ENCODE measurements around the gene APOLD1. TPM values are rescaled to one million over a fixed set of nuclear protein-coding genes. Genes with fewer than 3 reads are reported as not detected.
"Not testable (repeated sequence)": the region's sequence is repeated elsewhere in the genome, so short reads cannot be mapped to it uniquely, and the experiment has no call there.

APOLD1 gene
- total RNA-seq, 2 experiments from 2014 or later = 22.5 to 25.8 TPM

DNA sequence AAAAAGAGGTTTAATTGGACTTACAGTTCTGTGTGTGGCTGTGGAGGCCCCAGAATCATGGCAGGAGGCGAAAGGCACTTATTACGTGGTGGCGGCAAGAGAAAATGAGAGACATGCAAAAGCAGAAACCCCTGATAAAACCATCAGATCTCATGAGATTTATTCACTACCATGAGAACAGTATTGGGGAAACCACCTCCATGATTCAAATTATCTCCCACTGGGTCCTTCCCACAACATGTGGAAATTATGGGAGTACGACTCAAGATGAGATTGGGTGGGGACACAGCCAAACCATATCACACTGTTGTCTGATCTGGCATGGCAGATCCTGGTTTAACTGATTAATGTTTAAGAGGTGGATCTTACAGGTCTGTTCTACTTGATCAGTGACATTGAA is 33.2 kb downstream of the APOLD1 start:
- Histone ChIP-seq H3K9me3 (ENCODE audit: low read length) (no peaks in the 10 kb centered on the region), H3K4me2 (ENCODE audit: low read length) (no peak overlapping the region), H3K9me2 (ENCODE audit: insufficient read depth, low read length) (no peaks in the 10 kb centered on the region), H3K4me1 (ENCODE audit: insufficient read depth, low read length, poor library complexity, severe bottlenecking) (peaks cover 8% of the 10 kb centered on the region), H3K79me2 (ENCODE audit: insufficient read depth, low read depth, low read length) (peaks cover 44% of the 10 kb centered on the region), H2AFZ (ENCODE audit: low read length) (no peak overlapping the region), H3K27ac (ENCODE audit: low read depth, low read length, poor library complexity, severe bottlenecking) (no peak overlapping the region), H3K36me3 (ENCODE audit: insufficient read depth, low read length) (peaks cover 94% of the 10 kb centered on the region), H3K4me3 (ENCODE audit: low read depth, low read length, poor library complexity, severe bottlenecking) (no peak overlapping the region), H4K20me1 (ENCODE audit: insufficient read depth, low read length) (no peaks in the 10 kb centered on the region)
- BruUV-seq (replicated peaks) = no TSS peak
- intact Hi-C loops (cut with micrococcal nuclease; ENCODE audit: unreplicated experiment) = no loop called here
- ChIA-PET CTCF (ENCODE audit: unreplicated experiment) (no interaction called here), POLR2A (interaction anchor here (0.5 kb wide), 1 partner anchor 64 kb away, joined by 5 read pairs; no protein-coding TSS in a partner anchor)
- no peak for DNase-seq (ENCODE audit: low spot score)
- TF ChIP-seq EZH2phosphoT487 (IDR thresholded peaks at IDR 0.05; ENCODE audit: borderline replicate concordance, low read depth, low read length) = no peak
- TF ChIP-seq, protein P1, sequence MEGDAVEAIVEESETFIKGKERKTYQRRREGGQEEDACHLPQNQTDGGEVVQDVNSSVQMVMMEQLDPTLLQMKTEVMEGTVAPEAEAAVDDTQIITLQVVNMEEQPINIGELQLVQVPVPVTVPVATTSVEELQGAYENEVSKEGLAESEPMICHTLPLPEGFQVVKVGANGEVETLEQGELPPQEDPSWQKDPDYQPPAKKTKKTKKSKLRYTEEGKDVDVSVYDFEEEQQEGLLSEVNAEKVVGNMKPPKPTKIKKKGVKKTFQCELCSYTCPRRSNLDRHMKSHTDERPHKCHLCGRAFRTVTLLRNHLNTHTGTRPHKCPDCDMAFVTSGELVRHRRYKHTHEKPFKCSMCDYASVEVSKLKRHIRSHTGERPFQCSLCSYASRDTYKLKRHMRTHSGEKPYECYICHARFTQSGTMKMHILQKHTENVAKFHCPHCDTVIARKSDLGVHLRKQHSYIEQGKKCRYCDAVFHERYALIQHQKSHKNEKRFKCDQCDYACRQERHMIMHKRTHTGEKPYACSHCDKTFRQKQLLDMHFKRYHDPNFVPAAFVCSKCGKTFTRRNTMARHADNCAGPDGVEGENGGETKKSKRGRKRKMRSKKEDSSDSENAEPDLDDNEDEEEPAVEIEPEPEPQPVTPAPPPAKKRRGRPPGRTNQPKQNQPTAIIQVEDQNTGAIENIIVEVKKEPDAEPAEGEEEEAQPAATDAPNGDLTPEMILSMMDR (conservative IDR thresholded peaks at IDR 0.05; ENCODE audit: low read length) = no peak

DNA sequence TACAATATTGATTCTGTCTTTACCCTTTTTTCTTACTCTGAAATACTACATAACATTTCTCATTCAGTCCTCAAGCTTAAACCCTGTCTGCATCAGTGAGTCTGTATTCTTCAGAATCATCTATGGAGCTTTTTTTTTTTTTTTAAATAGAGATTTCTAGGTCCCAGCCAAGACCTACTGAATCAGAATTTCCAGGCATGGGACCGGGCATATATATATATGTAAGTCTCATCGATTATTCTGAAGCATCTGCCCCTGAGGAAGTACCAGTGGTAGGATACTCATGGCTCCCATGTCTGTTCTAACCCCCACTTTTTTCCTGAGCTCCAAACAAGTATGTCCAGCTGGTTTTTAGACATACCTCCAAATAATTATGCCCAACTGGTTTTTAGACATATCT is 33.8 kb downstream of the APOLD1 start:
- CTCF ChIA-PET (ENCODE audit: unreplicated experiment) = no interaction called here
- Histone ChIP-seq H3K36me3 (ENCODE audit: insufficient read depth, low read length) (peaks cover 98% of the 10 kb centered on the region), H3K9me3 (ENCODE audit: low read length) (no peaks in the 10 kb centered on the region), H4K20me1 (ENCODE audit: insufficient read depth, low read length) (no peaks in the 10 kb centered on the region), H3K27ac (ENCODE audit: low read depth, low read length, poor library complexity, severe bottlenecking) (no peak overlapping the region), H3K4me1 (ENCODE audit: insufficient read depth, low read length, poor library complexity, severe bottlenecking) (peaks cover 4% of the 10 kb centered on the region), H3K9me2 (ENCODE audit: insufficient read depth, low read length) (no peaks in the 10 kb centered on the region), H2AFZ (ENCODE audit: low read length) (no peak overlapping the region), H3K4me2 (ENCODE audit: low read length) (no peak overlapping the region), H3K79me2 (ENCODE audit: insufficient read depth, low read depth, low read length) (peaks cover 39% of the 10 kb centered on the region), H3K4me3 (ENCODE audit: low read depth, low read length, poor library complexity, severe bottlenecking) (no peak overlapping the region)
- POLR2A ChIA-PET = interaction anchor here (0.5 kb wide), 1 partner anchor 64 kb away, joined by 5 read pairs; no protein-coding TSS in a partner anchor
- intact Hi-C loops (cut with micrococcal nuclease; ENCODE audit: unreplicated experiment) = no loop called here
- TF ChIP-seq, protein P1 (conservative IDR thresholded peaks at IDR 0.05; ENCODE audit: low read length) = no peak
- no peak for TF ChIP-seq EZH2phosphoT487 (IDR thresholded peaks at IDR 0.05; ENCODE audit: borderline replicate concordance, low read depth, low read length)
- no peak for DNase-seq (ENCODE audit: low spot score)
- no TSS peak for BruUV-seq (replicated peaks)

DNA sequence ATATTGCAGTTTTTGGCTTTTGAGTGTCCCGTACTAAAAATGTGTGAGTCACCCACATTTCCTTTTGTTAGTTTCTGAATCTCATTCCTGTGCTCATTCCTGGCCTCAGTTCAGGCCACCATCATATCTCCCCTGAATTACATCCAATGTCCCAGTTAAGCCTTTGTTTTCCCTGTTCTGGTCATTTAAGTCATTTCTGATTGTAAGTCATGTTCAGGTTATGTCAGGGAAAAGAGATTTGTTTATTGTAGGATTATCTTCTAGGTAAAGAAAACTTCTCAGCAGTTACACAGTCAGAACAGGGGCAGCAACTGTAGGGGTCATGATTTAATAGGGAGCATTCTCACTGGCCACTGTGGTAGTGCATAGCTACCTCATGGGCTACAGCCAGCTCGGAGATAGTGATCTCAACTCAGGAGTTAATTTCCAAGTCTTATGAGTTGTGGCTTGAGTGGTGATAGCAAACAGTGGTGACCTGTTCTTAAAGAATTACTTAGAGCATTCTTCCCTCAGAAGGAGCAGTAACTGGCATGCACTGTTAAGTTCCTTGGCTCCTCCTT is 34.4 kb downstream of the APOLD1 start:
- Histone ChIP-seq H3K4me3 (ENCODE audit: low read depth, low read length, poor library complexity, severe bottlenecking) (no peak overlapping the region), H3K9me2 (ENCODE audit: insufficient read depth, low read length) (no peaks in the 10 kb centered on the region), H3K27ac (ENCODE audit: low read depth, low read length, poor library complexity, severe bottlenecking) (no peak overlapping the region), H4K20me1 (ENCODE audit: insufficient read depth, low read length) (no peaks in the 10 kb centered on the region), H3K79me2 (ENCODE audit: insufficient read depth, low read depth, low read length) (peaks cover 33% of the 10 kb centered on the region), H3K9me3 (ENCODE audit: low read length) (no peaks in the 10 kb centered on the region), H3K4me2 (ENCODE audit: low read length) (no peak overlapping the region), H2AFZ (ENCODE audit: low read length) (no peak overlapping the region), H3K36me3 (ENCODE audit: insufficient read depth, low read length) (peaks cover 98% of the 10 kb centered on the region), H3K4me1 (ENCODE audit: insufficient read depth, low read length, poor library complexity, severe bottlenecking) (no peaks in the 10 kb centered on the region)
- no TSS peak for BruUV-seq (replicated peaks)
- ChIA-PET CTCF (ENCODE audit: unreplicated experiment) (no interaction called here), POLR2A (no interaction called here)
- TF ChIP-seq, protein P1 (conservative IDR thresholded peaks at IDR 0.05; ENCODE audit: low read length) = no peak
- TF ChIP-seq EZH2phosphoT487 (IDR thresholded peaks at IDR 0.05; ENCODE audit: borderline replicate concordance, low read depth, low read length) = no peak
- intact Hi-C loops (cut with micrococcal nuclease; ENCODE audit: unreplicated experiment) = no loop called here
- DNase-seq (ENCODE audit: low spot score) = no peak

DNA sequence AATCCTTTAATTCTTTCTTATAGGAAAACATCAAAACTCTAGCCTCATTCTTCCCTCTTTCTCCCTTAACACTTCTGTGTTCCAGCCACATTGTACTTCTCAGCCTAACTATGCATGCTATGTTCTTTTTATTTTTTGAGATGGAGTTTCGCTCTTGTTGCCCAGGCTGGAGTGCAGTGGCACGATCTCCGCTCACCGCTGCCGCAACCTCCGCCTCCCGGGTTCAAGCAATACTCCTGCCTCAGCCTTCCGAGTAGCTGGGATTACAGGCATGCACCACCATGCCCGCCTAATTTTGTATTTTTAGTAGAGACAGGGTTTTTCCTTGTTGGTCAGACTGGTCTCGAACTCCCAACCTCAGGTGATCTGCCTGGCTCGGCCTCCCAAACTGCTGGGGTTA is 34.9 kb downstream of the APOLD1 start:
- H4K20me1 ChIP-seq (ENCODE audit: insufficient read depth, low read length); POLR2A ChIA-PET; H3K4me1 ChIP-seq (ENCODE audit: insufficient read depth, low read length, poor library complexity, severe bottlenecking); intact Hi-C loops (cut with micrococcal nuclease; ENCODE audit: unreplicated experiment); H3K4me3 ChIP-seq (ENCODE audit: low read depth, low read length, poor library complexity, severe bottlenecking); CTCF ChIA-PET (ENCODE audit: unreplicated experiment); BruUV-seq (replicated peaks); H2AFZ ChIP-seq (ENCODE audit: low read length); H3K9me3 ChIP-seq (ENCODE audit: low read length); H3K27ac ChIP-seq (ENCODE audit: low read depth, low read length, poor library complexity, severe bottlenecking); H3K9me2 ChIP-seq (ENCODE audit: insufficient read depth, low read length); H3K4me2 ChIP-seq (ENCODE audit: low read length); DNase-seq (ENCODE audit: low spot score): not testable (repeated sequence)
- Histone ChIP-seq H3K36me3 (ENCODE audit: insufficient read depth, low read length) (peaks cover 96% of the 10 kb centered on the region), H3K79me2 (ENCODE audit: insufficient read depth, low read depth, low read length) (peaks cover 28% of the 10 kb centered on the region; the same call in 1 of the 2 replicates)
